ENCODE measurements around the gene PLD1.
"Not testable (repeated sequence)": the region's sequence is repeated elsewhere in the genome, so short reads cannot be mapped to it uniquely, and the experiment has no call there.

The PLD1 gene

DNA sequence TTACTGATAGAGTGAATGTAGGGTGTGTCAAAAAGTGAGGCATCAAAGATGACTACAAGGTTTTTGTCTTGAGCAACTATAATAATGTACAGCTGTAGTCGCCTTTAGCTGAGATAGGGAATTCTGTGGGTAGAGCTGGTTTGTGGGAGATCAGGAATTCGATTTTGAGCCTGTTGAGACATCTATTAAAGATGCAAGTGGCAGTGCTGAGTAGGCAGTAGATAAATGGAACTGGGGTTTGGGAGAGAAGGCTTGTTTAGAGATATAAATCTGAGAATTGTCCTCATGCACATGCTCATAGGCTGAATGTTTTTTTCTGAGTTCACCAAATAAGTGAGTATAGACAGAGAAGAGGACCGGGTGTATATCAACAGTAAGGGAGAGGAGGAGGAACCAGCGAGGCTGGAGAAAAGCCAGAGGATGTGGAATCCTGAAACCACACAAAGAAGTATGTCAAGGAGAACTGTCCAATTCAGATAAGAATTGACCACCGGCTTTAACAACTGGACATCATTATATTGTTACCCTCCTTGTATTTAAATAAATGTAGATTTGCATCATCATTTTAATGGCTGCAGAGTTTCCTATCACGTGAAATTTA is 204.0 kb downstream of the PLD1 start:
- no peak for DNase-seq

DNA sequence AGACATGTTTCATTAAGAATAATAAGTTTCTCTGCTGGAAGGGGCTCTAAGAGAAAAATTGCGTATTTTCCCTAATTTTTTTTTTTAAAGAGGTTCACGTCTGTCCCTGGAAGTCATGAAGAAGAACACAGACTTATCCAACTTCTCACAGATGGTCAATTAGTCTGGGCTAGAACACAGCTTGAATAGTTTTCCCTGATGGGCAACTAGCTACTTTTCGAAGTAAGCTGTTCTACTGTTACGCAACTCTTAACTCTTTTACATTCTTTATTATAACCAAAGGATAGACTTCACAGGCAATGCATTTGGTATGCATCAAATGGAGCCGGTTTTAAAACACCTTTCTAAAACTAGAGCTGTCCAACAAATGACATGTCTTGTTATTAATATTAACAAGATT is 205.9 kb downstream of the PLD1 start:
- DNase-seq: no peak

DNA sequence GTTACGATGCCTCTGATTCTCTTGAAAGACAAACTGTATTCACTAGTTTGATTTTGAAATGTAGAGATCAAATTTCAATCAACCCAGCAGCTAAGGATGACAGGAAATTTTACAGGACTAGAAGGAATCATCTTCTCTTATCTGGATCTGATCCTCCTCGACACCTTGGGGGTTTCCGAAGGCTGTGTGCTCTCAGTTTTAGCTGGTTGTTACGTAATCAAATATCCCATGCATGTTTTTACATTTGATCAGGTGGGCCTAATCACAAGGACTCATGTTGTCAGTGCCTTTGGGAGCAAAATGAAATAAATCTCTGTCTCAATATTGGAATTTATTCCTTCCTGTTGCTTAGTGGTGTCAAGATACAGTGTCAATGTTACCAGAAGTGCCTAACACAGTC is 208.2 kb downstream of the PLD1 start:
- DNase-seq: no peak

DNA sequence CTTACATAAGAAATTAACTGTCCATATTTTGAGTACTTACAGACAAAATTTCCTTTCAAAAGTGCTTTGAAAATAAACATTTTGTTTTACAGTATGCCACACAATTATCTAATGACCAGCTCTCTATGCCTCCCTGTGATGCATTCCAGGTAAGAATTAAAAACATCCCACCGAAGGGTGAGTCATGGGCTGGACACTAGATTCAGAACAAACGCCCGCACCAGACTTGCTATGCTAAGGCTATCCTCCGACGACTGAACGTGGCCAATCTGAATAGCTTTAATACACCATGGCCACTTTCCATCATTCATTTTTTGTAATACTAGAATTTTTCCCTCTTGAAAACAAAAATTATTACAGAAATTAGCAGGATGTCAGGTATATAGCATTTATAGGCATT is 210.3 kb downstream of the PLD1 start:
- DNase-seq: no peak

DNA sequence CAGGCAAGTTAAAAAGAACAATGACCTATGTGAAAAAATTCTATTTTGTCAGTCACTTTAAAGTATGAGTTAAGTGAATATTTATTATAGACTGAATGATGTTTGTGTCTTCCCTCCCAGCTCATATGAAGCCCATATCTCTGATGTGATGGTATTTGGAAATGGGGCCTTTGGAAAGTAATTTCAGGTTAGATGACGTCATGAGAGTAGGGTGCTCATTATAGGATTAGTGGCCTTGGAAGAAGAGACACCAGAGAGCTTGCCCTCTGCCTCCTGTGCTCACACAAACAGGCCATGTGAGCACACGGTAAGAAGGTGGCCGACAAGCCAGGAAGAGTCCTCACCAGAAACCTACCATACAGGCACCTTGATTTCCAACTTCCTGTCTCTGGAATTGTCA is 211.3 kb downstream of the PLD1 start:
- no peak for DNase-seq

DNA sequence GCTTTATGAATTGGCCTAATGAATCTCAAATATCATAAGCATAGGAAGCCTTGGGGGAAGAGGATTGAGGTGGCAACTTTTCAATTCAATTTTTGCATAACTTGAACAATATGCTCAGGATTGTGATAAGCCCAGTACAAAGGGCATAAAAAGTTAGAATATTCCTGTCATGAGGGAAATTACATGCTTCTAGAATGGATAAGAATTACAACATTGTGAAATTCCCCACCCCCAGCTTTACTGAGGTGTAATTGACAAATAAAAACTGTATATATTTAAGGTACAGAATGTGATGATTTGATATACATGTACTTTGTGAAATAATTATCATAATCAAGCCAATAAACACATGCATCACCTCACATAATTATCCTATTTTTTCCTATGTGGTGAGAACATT is 217.5 kb downstream of the PLD1 start:
- DNase-seq: no peak

GRCh38 chr3:171591070-171591469 is 219.2 kb downstream of the PLD1 start:
- DNase-seq: no peak

GRCh38 chr3:171586274-171586673 is 224.0 kb downstream of the PLD1 start:
- DNase-seq: no peak

DNA sequence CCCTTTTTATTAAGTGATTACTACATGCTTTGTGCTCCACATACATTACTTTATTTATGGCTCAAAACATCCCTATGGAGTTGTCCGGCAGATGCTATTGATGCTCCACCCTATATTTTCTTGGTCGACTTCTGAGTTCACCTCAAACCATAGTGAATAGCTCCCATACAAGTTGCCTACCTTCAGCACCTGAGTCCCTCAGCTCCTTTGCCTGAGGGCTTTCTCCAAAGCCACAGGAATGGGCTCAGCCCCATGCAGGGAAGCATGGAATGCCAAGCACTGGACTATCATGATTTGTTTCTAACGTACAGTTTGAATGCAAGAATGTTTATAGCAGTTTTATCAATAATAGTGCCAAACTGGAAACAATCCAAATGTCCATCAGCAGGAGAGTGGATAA is 225.2 kb downstream of the PLD1 start:
- no peak for DNase-seq

DNA sequence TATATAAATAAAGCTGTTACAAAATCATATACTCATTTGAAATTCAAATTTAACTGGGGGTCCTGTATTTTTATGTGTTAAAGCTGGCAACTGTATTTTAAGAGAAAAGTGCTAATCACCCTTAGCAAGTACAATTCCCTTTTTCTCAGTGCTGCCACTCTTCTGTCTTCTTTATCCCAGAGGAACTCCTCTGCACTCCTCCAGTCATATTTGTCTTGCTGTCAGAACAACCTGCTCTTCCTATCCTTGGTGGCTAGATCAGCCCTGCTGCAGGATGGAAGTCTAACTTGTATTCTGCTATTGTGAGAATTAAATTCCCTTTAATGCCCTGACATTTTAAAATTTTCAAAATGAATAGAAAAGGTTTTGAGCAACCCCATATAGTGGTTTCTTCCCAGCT is 226.2 kb downstream of the PLD1 start:
- no peak for DNase-seq

- DNase-seq: no peak
Measured at GRCh38 chr3:171574556-171575240, 235.6 kb downstream of the PLD1 start.

DNA sequence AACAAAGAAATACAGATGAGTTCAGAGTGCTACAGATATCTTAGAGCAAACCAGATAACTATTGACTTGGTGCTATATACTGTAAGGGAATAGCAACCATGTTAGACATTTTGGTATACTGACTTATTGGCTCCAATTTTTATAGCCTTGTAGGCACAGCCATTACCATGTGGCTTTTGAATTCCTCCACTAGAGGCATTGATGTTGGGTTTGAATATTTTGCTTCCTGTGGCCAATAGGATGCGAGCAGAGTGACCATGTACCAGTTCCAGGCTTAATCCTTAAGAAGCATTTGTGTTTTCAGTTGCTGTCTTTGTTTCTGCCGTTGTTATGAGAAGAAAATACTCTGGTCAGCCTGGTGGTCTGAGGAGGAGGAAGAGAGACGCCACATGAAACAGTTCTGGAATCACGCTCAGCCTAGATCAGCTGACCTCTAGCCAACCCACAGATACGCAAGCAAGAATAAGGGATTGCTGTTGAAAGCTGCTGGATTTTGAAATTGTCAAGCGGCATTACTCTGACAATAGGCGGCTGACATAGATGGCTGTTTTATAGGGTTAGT is 240.6 kb downstream of the PLD1 start:
- no peak for DNase-seq

DNA sequence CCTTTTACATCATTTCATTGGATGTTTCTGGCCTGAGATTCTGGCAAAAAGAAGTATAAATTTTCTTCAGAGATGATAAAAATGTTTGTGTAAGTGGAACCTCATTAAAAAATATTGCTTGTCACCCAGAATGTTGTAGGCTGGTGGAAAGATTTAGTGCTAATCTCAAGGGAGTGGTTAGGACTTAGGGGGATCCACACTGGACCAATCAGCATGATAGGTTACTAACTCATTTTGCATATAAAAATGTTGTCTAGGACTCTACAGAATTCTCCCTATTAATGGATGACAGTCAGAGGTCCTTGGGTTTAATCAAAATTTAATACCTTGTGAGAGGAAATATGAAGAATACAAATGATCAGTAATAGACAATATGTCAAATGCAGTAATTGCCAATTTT is 241.5 kb downstream of the PLD1 start:
- DNase-seq: no peak

- no peak for DNase-seq
Measured at GRCh38 chr3:171566803-171567422, 243.4 kb downstream of the PLD1 start.

- no peak for DNase-seq
Measured at GRCh38 chr3:171565481-171566058, 244.7 kb downstream of the PLD1 start.

DNA sequence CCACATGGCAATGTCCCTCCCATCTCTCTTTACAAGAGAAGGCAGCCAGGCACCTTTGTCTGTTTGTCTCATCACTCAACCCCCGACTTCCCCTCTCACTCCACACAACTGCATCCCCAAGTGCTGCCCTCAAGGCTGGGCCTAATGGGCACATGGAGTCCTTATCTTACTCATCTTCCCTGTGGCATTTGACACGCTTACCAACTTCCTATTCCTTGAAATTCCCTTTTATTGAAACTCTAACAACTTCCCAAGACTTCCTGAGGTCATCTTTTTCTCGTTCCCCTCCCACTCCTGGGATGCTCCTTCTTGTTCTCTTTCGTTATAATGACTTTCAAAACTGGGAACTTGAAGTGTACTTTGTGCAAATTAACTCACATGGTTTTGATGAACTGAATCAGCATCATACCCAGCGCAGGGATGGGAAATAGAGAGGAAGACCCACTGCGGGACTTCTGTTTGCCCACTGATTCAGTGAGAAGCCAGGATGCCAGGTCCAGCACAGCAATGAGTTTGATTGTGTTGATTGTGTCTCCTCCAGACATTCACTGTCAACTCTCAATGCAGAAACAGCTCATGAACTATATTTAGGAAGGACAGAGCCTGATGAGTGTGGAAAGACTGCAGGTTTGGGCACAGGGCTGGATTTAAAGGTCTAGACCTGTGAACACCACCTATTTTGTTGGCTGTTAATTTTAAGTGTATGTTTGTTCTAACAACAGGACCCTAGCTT is 245.4 kb downstream of the PLD1 start:
- no peak for DNase-seq

GRCh38 chr3:171563298-171563697 is 247.0 kb downstream of the PLD1 start:
- DNase-seq: no peak

DNA sequence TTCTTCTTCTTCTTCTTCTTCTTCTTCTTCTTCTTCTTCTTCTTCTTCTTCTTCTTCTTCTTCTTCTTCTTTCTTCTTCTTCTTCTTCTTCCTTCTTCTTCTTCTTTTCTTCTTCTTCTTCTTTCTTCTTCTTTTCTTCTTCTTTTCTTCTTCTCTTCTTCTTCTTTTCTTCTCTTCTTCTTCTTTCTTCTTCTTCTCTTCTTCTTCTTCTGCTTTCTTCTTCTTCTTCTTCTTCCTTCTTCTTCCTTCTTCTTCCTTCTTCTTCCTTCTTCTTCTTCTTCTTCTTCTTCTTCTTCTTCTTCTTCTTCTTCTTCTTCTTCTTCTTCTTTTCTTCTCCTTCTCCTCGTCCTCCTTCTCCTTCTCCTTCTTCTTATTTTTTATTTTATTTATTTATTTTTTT is 247.8 kb downstream of the PLD1 start:
- DNase-seq: not testable (repeated sequence)

DNA sequence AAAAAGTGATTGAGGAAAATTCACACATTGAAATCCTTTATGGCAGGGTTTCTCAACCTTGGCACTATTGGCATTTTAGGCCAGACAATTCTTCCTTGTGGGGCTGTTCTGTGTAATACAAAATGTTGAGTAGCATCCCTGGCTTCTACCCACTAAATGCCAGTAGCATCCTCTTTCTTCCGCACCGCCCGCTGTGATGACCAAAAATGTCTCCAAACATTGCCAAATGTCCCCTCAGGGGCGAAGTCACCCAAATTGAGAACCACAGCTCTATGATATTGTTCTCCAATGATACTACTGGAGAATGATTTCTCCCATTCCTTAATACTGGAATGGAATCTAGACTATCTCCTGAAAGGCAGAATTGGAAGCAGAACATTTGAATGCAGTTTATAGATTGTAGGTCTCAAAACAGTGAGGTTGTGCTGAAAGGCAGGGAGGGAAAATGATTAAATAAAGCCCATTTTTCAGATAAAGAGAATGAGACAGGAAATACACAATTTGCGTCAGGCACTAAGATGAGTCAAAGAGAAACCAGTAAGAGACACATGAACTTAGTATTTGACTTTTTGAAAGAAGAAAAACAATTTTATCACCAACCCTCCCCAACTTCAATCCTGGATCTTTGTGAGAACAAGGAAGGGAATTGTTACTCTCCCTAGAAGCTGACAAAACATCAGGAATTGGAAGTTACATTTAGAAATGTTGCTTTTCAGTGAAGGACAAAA is 248.5 kb downstream of the PLD1 start:
- DNase-seq: no peak

DNA sequence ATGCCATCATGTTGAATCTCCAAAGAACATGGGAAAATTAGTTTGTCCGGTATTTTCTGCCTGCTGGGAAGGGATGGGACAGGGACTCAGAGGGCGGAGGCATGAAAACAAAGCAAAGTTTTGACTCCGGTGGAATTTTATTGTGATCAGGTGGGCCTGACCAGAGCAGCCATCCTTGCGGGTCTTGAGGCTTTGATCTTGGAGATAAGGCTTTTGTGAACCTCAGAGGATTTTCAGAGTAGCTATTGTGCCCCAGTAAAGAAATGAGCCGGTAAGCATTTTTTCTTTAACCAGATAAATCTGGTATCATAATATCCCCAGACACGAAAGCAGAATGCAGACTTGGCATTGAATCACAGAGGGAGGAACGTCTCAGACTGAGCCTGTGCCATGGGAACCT is 250.7 kb downstream of the PLD1 start:
- DNase-seq: no peak

DNA sequence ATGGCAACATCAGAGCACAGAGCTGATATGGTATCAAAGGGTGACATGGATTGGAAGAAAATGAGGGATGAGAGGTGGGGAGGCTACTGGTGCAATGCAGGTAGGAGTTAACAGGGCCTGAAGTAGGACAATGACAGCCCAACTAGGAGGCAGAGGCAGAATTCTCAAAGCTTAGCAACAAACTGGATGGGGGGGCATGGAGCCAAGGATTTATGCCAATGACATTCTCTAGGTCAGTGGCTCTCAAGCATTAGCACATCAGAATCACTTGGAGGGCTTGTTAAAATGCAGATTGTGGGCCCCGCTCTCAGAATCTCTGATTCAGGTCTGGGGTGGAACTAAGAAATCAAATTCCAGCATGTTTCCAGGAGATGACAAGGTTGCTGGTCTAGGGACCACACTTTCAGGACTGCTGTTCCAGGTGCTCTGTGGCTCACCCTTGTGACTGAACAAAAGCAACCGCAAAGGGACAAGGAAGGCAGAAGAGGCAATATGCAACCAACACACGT is 252.0 kb downstream of the PLD1 start:
- no peak for DNase-seq

DNA sequence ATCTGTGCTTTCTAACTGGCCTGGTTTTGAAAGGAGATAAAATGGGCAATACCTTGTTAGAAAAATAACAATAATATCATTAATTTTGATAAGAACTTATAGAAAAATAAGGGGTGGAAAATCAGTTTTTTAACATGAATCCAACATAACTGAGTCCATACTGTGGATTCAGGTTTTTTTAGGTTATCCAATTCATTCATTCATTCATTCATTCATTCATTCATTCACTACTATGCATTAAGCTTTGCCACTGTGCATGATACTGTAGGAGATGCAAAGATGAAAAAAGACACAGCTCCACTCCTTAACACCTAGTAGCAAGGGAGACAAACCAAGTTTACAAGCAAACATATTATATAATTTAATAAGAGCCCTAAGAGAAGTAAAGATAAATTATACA is 253.1 kb downstream of the PLD1 start:
- DNase-seq: no peak
